H1 (cell line): ENCODE data around the gene CCSER2. TPM values are rescaled to one million over a fixed set of nuclear protein-coding genes. Genes with fewer than 3 reads are reported as not detected.

Source experiments
- CTCF ChIA-PET: fragments of 300-600 bp; sonication (Branson Sonifier 250); formaldehyde crosslinking; loops from one replicate; lab custom pipeline; 2021; ENCODE audit not compliant: partially characterized antibody; lab: Charles Lee
- POLR2A ChIA-PET: fragments of 300-600 bp; sonication (Branson Sonifier 250); formaldehyde crosslinking; loops from one replicate; lab custom pipeline; 2021; ENCODE audit warnings: inconsistent platforms; ENCODE audit not compliant: partially characterized antibody; lab: Charles Lee
- DNase-seq, 2 experiments: peaks; one replicate each; pipeline versions ENCODE4 v3.0.0 to v3.0.0-alpha.2; 2010 to 2022; ENCODE audit warnings: low spot score in 2 of 2, low read depth in 1 of 2, mixed read lengths in 1 of 2
- FAIRE-seq: peaks from 2 replicates; lab custom pipeline; 2011; peaks lifted over from hg19 to GRCh38; lab: Jason Lieb, UNC
- H2AFZ ChIP-seq: 2 replicates; pipeline ENCODE4 v1.8.1; 2012; ENCODE audit warnings: low read length, inconsistent platforms
- H2AK5ac ChIP-seq: 2 replicates; pipeline ENCODE4 v1.6.1; 2013; ENCODE audit warnings: low read depth, low read length
- H2BK120ac ChIP-seq: replicated peaks from 2 replicates; pipeline ENCODE3; 2013; ENCODE audit warnings: low read depth, low read length, inconsistent platforms
- H2BK12ac ChIP-seq: 2 replicates; pipeline ENCODE4 v1.6.1; 2013; ENCODE audit warnings: low read depth, low read length
- H2BK15ac ChIP-seq: 2 replicates; pipeline ENCODE4 v1.6.1; 2013; ENCODE audit warnings: low read length
- H2BK20ac ChIP-seq: 2 replicates; pipeline ENCODE4 v1.6.1; 2013; ENCODE audit warnings: low read length
- H2BK5ac ChIP-seq: 2 replicates; pipeline ENCODE4 v1.6.1; 2013; ENCODE audit warnings: low read depth, low read length
- H3K14ac ChIP-seq: 2 replicates; pipeline ENCODE4 v1.6.1; 2013; ENCODE audit warnings: inconsistent platforms; ENCODE audit not compliant: insufficient read length
- H3K18ac ChIP-seq: 2 replicates; pipeline ENCODE4 v1.6.1; 2013; ENCODE audit warnings: low read length; ENCODE audit errors: extremely low read depth
- H3K23ac ChIP-seq: 2 replicates; pipeline ENCODE4 v1.6.1; 2013; ENCODE audit warnings: inconsistent platforms; ENCODE audit not compliant: insufficient read length
- H3K23me2 ChIP-seq: 2 replicates; pipeline ENCODE4 v1.6.1; 2013; ENCODE audit warnings: low read depth, low read length
- H3K27ac ChIP-seq: 2 replicates; pipeline ENCODE4 v1.6.1; 2011; ENCODE audit warnings: low read depth, low read length, inconsistent platforms
- H3K27me3 ChIP-seq, 4 experiments: replicated peaks in 1 of 4; 1 replicate in 1 of 4; 2 replicates in 3 of 4; pipeline versions ENCODE4 v1.6.1 to v1.8.1; 2011 to 2013; ENCODE audit warnings: low read length in 3 of 4, mild to moderate bottlenecking in 3 of 4, inconsistent platforms in 2 of 4, mixed read lengths in 2 of 4, moderate library complexity in 1 of 4; ENCODE audit not compliant: control insufficient read depth in 3 of 4, insufficient read depth in 3 of 4; ENCODE audit errors: extremely low read depth in 1 of 4
- H3K36me3 ChIP-seq, 4 experiments: 2 replicates each; pipeline versions ENCODE4 v1.6.1 to v1.8.1; 2011 to 2013; ENCODE audit warnings: mild to moderate bottlenecking in 4 of 4, low read length in 3 of 4, moderate library complexity in 2 of 4, control low read depth in 1 of 4, inconsistent platforms in 1 of 4; ENCODE audit not compliant: insufficient read depth in 4 of 4, control insufficient read depth in 2 of 4
- H3K4ac ChIP-seq: replicated peaks from 2 replicates; pipeline ENCODE3; 2013; ENCODE audit warnings: low read length, low read depth, mixed read lengths, inconsistent platforms; ENCODE audit not compliant: insufficient read length
- H3K4me1 ChIP-seq, 4 experiments: replicated peaks in 1 of 4; 1 replicate in 1 of 4; 2 replicates in 3 of 4; pipeline versions ENCODE4 v1.6.1 to v1.8.1; 2011 to 2013; ENCODE audit warnings: low read length in 3 of 4, inconsistent platforms in 2 of 4, mixed read lengths in 1 of 4; ENCODE audit not compliant: insufficient read depth in 4 of 4, control insufficient read depth in 3 of 4
- H3K4me2 ChIP-seq, 2 experiments: 2 replicates each; pipeline versions ENCODE4 v1.6.1 to v1.8.1; 2011 to 2013; ENCODE audit warnings: low read depth in 2 of 2, low read length in 2 of 2, control low read depth in 1 of 2, inconsistent platforms in 1 of 2, mild to moderate bottlenecking in 1 of 2; ENCODE audit not compliant: insufficient read depth in 1 of 2
- H3K4me3 ChIP-seq, 4 experiments: fragments of 200-600, 300-600 bp in 1 of 4; sonication (generic), shearing (Covaris generic), sonication (Bioruptor Twin) in 1 of 4; 2 replicates each; pipeline versions ENCODE4 v1.5.1 to v1.8.1; 2011 to 2016; ENCODE audit warnings: low read length in 4 of 4, low read depth in 3 of 4, control low read depth in 2 of 4, inconsistent platforms in 2 of 4, mild to moderate bottlenecking in 2 of 4, mixed read lengths in 1 of 4, moderate library complexity in 1 of 4; ENCODE audit not compliant: insufficient read depth in 2 of 4; ENCODE audit errors: extremely low read depth in 1 of 4
- H3K56ac ChIP-seq: replicated peaks from 2 replicates; pipeline ENCODE3; 2013; ENCODE audit warnings: low read depth, mild to moderate bottlenecking, mixed read lengths, low read length, inconsistent platforms; ENCODE audit not compliant: insufficient read length
- H3K79me1 ChIP-seq: 2 replicates; pipeline ENCODE4 v1.6.1; 2013; ENCODE audit warnings: low read depth, low read length, control low read depth
- H3K79me2 ChIP-seq, 2 experiments: 2 replicates each; pipeline versions ENCODE4 v1.6.1 to v1.8.1; 2012 to 2013; ENCODE audit warnings: low read length in 2 of 2, mild to moderate bottlenecking in 2 of 2, inconsistent platforms in 1 of 2; ENCODE audit not compliant: insufficient read depth in 2 of 2, control insufficient read depth in 1 of 2
- H3K9ac ChIP-seq, 4 experiments: replicated peaks in 1 of 4; 1 replicate in 1 of 4; 2 replicates in 3 of 4; pipeline versions ENCODE4 v1.6.1 to v1.8.1; 2011 to 2013; ENCODE audit warnings: low read depth in 3 of 4, low read length in 3 of 4, control low read depth in 2 of 4, mild to moderate bottlenecking in 2 of 4, moderate library complexity in 2 of 4, inconsistent platforms in 1 of 4; ENCODE audit errors: extremely low read depth in 1 of 4
- H3K9me3 ChIP-seq, 2 experiments: 2 replicates each; pipeline versions ENCODE4 v1.6.1 to v1.8.1; 2012 to 2013; ENCODE audit warnings: mild to moderate bottlenecking in 2 of 2, moderate library complexity in 2 of 2, control low read depth in 1 of 2, inconsistent platforms in 1 of 2, low read depth in 1 of 2, low read length in 1 of 2, mixed read lengths in 1 of 2; ENCODE audit not compliant: insufficient read depth in 2 of 2
- H4K20me1 ChIP-seq, 2 experiments: replicated peaks in 1 of 2; 2 replicates each; pipeline versions ENCODE3 to v1.8.1; 2011 to 2013; ENCODE audit warnings: inconsistent platforms in 2 of 2, low read length in 2 of 2, mild to moderate bottlenecking in 1 of 2; ENCODE audit not compliant: insufficient read depth in 2 of 2, control insufficient read depth in 1 of 2
- H4K5ac ChIP-seq: 2 replicates; pipeline ENCODE4 v1.6.1; 2013; ENCODE audit warnings: low read length, low read depth, mixed read lengths, inconsistent platforms; ENCODE audit not compliant: insufficient read length
- H4K8ac ChIP-seq: 2 replicates; pipeline ENCODE4 v1.8.0; 2013; ENCODE audit warnings: mild to moderate bottlenecking, moderate library complexity, low read length, inconsistent platforms; ENCODE audit not compliant: insufficient read depth; ENCODE audit errors: extremely low read depth
- H4K91ac ChIP-seq: replicated peaks from 2 replicates; pipeline ENCODE3; 2013; ENCODE audit warnings: low read length, mixed read lengths, inconsistent platforms; ENCODE audit not compliant: insufficient read length
- BACH1 ChIP-seq: IDR thresholded peaks from 2 replicates; pipeline ENCODE4 v1.6.1; 2012; ENCODE audit warnings: low read length, improper control_type of control experiment
- BCL11A ChIP-seq, 2 experiments: IDR thresholded peaks; one replicate each; pipeline ENCODE4 v1.6.1; 2011; ENCODE audit warnings: low read depth in 2 of 2, low read length in 2 of 2, mild to moderate bottlenecking in 2 of 2
- CEBPB ChIP-seq: IDR thresholded peaks from 2 replicates; pipeline ENCODE4 v1.6.1; 2012; ENCODE audit warnings: low read depth, low read length
- CHD1 ChIP-seq: IDR thresholded peaks from 2 replicates; pipeline ENCODE4 v1.6.1; 2012; ENCODE audit warnings: low read depth, low read length, improper control_type of control experiment
- CHD2 ChIP-seq: IDR thresholded peaks from 2 replicates; pipeline ENCODE4 v1.6.1; 2012; ENCODE audit warnings: low read length, improper control_type of control experiment
- CREB1 ChIP-seq: IDR thresholded peaks from 2 replicates; pipeline ENCODE4 v1.6.1; 2012; ENCODE audit warnings: inconsistent platforms
- JUND ChIP-seq: IDR thresholded peaks from 2 replicates; pipeline ENCODE4 v1.6.1; 2011; ENCODE audit warnings: mild to moderate bottlenecking, improper control_type of control experiment, low read length
- MAFK ChIP-seq: IDR thresholded peaks from 2 replicates; pipeline ENCODE4 v1.6.1; 2012; ENCODE audit warnings: low read depth, mild to moderate bottlenecking, improper control_type of control experiment, low read length
- NANOG ChIP-seq: IDR thresholded peaks from 2 replicates; pipeline ENCODE4 v1.6.1; 2011; ENCODE audit warnings: low read length, low read depth, mild to moderate bottlenecking, inconsistent platforms; ENCODE audit not compliant: insufficient read depth, poor library complexity, severe bottlenecking
- POU5F1 ChIP-seq: IDR thresholded peaks from 2 replicates; pipeline ENCODE4 v1.6.1; 2011; ENCODE audit warnings: low read depth, mild to moderate bottlenecking, low read length, moderate library complexity
- RNF2 ChIP-seq: fragments of 200-900, 300-1000 bp; sonication (generic); IDR thresholded peaks from 2 replicates; pipeline ENCODE4 v1.7.1; 2016; ENCODE audit warnings: borderline replicate concordance, low read depth, mild to moderate bottlenecking, antibody characterized with exemption, low read length; ENCODE audit not compliant: poor library complexity, severe bottlenecking; ENCODE audit errors: missing control alignments
- SP2 ChIP-seq: IDR thresholded peaks from 2 replicates; pipeline ENCODE4 v1.6.1; 2012; ENCODE audit warnings: mild to moderate bottlenecking, low read length, inconsistent platforms
- TCF12 ChIP-seq: IDR thresholded peaks from 2 replicates; pipeline ENCODE4 v1.6.1; 2011; ENCODE audit warnings: low read depth, mild to moderate bottlenecking, low read length
- WGBS, 2 experiments: shearing (Covaris generic) in 1 of 2; methylation state at CpG; one replicate each; pipeline versions ENCODE4 v1.1.6 to v1.1.7; 2013 to 2015; ENCODE audit warnings: low lambda C conversion rate in 2 of 2, mixed read lengths in 2 of 2, inconsistent platforms in 1 of 2, low coverage in 1 of 2, missing lambda C conversion rate in 1 of 2; ENCODE audit not compliant: insufficient replicate concordance in 2 of 2, insufficient coverage in 1 of 2, insufficient read length in 1 of 2; ENCODE audit errors: extremely low coverage in 1 of 2, missing lambda C conversion rate in 1 of 2; 5-methylcytosine and 5-hydroxymethylcytosine counted together
- polyA plus RNA-seq, 7 experiments: library from polyadenylated mRNA; depleted of rRNA in 3 of 7; stranded (reverse) in 5 of 7; unstranded in 2 of 7; fragments of >200 nt in 5 of 7; fragments of 200-250 nt in 2 of 7; gene quantifications; 1 replicate in 5 of 7; 2 replicates in 1 of 7; 4 replicates in 1 of 7; pipeline versions ENCODE4 v1.2.1 to v1.2.3, GENCODE V29; 2011 to 2013; ENCODE audit warnings: missing spikeins in 2 of 7, mixed read lengths in 2 of 7
- total RNA-seq: library from RNA; stranded (reverse); fragmentation: NEBNext Ultra II Directional; extraction: Animal tissue kit (Norgen Biotek cat#: 25700); gene quantifications from 2 replicates; pipeline ENCODE4 v1.2.1, GENCODE V29; 2021
- TF ChIP-seq, protein P1 (sequence below): IDR thresholded peaks from 2 replicates; pipeline ENCODE4 v1.6.1; 2012; ENCODE audit warnings: low read length, inconsistent platforms

CCSER2 gene
- total and polyA plus RNA-seq, 2 of the 8 experiments (the other 6 are each of a cell fraction or from before 2014, with no cell fraction given): 6.9 to 30.5 TPM

DNA sequence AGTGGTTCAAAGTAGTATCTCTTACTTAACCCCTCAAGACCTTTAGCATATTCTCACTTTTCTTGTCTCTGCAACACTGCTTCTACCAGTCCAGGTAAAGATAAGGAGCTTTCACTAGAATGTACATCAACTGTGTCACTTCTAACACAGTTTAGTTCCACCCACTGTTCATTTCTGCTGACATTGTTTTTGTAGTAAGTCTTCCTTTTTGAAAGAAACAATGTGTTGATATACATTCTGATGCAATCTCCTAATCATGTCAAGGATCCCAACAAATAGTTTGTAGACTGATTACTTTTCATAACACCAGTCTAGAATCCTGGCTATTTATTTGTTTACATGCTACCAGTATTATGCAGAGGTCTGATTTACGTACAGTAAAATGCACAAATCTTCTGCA, 47.5 kb downstream of the CCSER2 start:
- H3K23me2 ChIP-seq: no peaks in the 10 kb centered on the region
- H3K27ac ChIP-seq: no peak overlapping the region
- H3K79me1 ChIP-seq: no peaks in the 10 kb centered on the region
- ChIA-PET POLR2A (no interaction called here), CTCF (interaction anchor here (0.7 to 7.8 kb wide), 5 partner anchors 23 to 162 kb away, joined by 3 to 139 read pairs (median 5); no protein-coding TSS in a partner anchor)
- no peak overlapping the region for H3K14ac ChIP-seq
- FAIRE-seq (no peak), DNase-seq (no peak)
- no peaks in the 10 kb centered on the region for H3K9me3 ChIP-seq
- H4K20me1 ChIP-seq: peaks cover 2% of the 10 kb centered on the region in 2 experiments
- no peak overlapping the region for H3K4me3 ChIP-seq
- H2BK15ac ChIP-seq: no peak overlapping the region
- no peak overlapping the region for H3K4ac ChIP-seq
- no peak overlapping the region for H2BK5ac ChIP-seq
- no peak overlapping the region for H3K56ac ChIP-seq
- no peaks in the 10 kb centered on the region for H3K4me1 ChIP-seq
- no peak overlapping the region for H3K4me2 ChIP-seq
- H2BK120ac ChIP-seq: no peak overlapping the region
- H2BK20ac ChIP-seq: no peak overlapping the region
- no peak overlapping the region for H2AFZ ChIP-seq
- H4K8ac ChIP-seq: no peak overlapping the region
- H2AK5ac ChIP-seq: no peak overlapping the region
- H3K18ac ChIP-seq: no peak overlapping the region
- H4K91ac ChIP-seq: no peak overlapping the region
- H3K36me3 ChIP-seq: peaks cover 0 to 2% (median under 1%) of the 10 kb centered on the region in 4 experiments; a peak in 3 of 8 replicates
- H3K27me3 ChIP-seq: no peaks in the 10 kb centered on the region
- no peak overlapping the region for H3K23ac ChIP-seq
- H4K5ac ChIP-seq: no peak overlapping the region
- H2BK12ac ChIP-seq: no peak overlapping the region
- 87% methylated on average over 1 of the region's 1 CpG; no CpG with 5 or more reads in 1 of the 2 experiments for WGBS, 2 experiments
- no peak overlapping the region for H3K9ac ChIP-seq
- peaks cover 0 to 21% of the 10 kb centered on the region in 2 experiments; a peak in 2 of 4 replicates for H3K79me2 ChIP-seq
- TF ChIP-seq SP2: no peak
- no peak for TF ChIP-seq BCL11A (IDR thresholded peaks at IDR 0.05; ENCODE audit: low read depth in 2 of 2, low read length in 2 of 2)
- TF ChIP-seq CHD2: no peak
- TF ChIP-seq CHD1: no peak
- TF ChIP-seq CREB1: no peak
- TF ChIP-seq, protein P1, sequence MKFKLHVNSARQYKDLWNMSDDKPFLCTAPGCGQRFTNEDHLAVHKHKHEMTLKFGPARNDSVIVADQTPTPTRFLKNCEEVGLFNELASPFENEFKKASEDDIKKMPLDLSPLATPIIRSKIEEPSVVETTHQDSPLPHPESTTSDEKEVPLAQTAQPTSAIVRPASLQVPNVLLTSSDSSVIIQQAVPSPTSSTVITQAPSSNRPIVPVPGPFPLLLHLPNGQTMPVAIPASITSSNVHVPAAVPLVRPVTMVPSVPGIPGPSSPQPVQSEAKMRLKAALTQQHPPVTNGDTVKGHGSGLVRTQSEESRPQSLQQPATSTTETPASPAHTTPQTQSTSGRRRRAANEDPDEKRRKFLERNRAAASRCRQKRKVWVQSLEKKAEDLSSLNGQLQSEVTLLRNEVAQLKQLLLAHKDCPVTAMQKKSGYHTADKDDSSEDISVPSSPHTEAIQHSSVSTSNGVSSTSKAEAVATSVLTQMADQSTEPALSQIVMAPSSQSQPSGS: no peak
- TF ChIP-seq POU5F1: no peak
- TF ChIP-seq BACH1: no peak
- no peak for TF ChIP-seq RNF2
- TF ChIP-seq TCF12: no peak
- no peak for TF ChIP-seq NANOG
- no peak for TF ChIP-seq MAFK
- TF ChIP-seq JUND: no peak
- no peak for TF ChIP-seq CEBPB
